Activated CD4-positive, alpha-beta T cell treated with anti-CD3 and anti-CD28 coated beads, Interleukin-2, Interleukin-6, amounts not matched to agents 100 ng/mL and 50 ng/mL, durations not matched to agents 16 hours and 8 hours (primary cell): ENCODE data around the gene IFIT2.
"Not testable (repeated sequence)": the region's sequence is repeated elsewhere in the genome, so short reads cannot be mapped to it uniquely, and the experiment has no call there.

Experiments used
- DNase-seq: peaks from one replicate; pipeline ENCODE4 v3.0.0-alpha.2; 2020

The IFIT2 gene

GRCh38 chr10:89343089-89343767 lies 41.4 kb downstream of the IFIT2 start:
- no peak for DNase-seq

DNA sequence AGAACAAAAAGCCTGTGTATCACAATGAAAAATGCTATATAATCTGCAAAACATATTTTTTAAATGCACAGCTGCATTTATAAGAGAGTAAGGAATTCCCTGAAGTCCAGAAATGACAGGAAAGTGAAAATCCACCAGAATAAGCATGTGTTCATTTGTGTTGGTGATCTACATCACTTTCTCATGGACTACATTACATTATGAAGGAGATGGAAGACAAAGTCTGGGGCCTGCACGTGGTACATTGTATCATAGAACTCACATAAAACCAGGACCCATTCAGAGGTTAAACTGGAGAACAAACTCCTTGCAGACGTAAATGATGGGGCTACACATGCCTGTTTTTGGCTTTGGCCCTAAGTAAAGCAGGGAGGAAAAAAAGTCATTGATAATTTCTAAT lies 42.3 kb downstream of the IFIT2 start:
- no peak for DNase-seq

DNA sequence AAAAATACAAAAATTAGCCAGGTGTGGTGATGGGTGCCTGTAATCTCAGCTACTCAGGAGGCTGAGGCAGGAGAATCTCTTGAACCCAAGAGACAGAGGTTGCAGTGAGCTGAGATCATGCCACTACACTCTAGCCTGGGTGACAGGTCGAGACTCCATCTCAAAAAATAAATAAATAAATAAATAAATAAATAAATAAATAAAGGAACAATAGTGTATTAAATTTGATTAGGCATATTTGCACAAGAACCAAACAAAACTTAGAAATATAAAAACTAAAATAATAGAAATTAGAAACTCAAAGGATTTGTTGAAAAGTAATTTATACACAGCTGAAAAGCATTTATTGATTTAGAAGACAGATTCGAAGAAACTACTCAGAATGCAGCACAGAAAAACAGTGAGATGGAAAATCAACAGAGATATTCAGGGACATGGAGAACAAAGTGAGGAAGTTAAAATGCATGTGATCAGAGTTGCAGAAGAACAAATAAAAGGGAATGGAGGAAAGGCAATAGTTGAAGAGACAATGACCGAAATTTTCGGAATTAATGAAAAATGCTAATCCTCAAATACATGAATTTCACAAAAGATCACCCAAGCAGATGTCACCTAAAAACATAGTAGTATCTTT lies 43.6 kb downstream of the IFIT2 start:
- no peak for DNase-seq

- no peak for DNase-seq
These were observed 44.8 kb downstream of the IFIT2 start for GRCh38 chr10:89346405-89347254.

- no peak for DNase-seq
These were observed 46.0 kb downstream of the IFIT2 start for GRCh38 chr10:89347701-89348457.

DNA sequence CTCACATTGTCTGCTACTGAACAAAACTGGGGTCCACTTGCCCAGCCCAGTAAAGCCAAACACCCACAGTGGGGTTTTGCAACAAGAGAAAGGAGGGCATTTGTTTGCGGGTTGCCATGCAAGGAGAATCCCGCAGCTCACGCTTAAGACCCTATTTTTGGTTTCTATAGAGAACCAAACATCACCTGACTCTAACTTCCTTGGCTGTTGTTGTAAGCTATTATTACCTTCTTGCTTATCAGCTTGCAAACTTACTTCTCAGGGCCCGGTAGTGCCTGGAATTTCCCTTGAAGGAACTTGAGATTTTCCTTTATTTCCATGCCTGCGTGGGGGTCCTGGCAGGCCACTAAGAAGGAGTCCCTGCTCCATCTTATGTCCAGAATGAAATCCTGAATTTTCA lies 46.6 kb downstream of the IFIT2 start:
- DNase-seq: no peak

- no peak for DNase-seq
These were observed 47.1 kb downstream of the IFIT2 start for GRCh38 chr10:89348975-89349374.

GRCh38 chr10:89350631-89351315 lies 48.9 kb downstream of the IFIT2 start:
- not testable (repeated sequence) for DNase-seq

GRCh38 chr10:89351412-89351779 lies 49.5 kb downstream of the IFIT2 start:
- peak; percentile 63 for DNase-seq

DNA sequence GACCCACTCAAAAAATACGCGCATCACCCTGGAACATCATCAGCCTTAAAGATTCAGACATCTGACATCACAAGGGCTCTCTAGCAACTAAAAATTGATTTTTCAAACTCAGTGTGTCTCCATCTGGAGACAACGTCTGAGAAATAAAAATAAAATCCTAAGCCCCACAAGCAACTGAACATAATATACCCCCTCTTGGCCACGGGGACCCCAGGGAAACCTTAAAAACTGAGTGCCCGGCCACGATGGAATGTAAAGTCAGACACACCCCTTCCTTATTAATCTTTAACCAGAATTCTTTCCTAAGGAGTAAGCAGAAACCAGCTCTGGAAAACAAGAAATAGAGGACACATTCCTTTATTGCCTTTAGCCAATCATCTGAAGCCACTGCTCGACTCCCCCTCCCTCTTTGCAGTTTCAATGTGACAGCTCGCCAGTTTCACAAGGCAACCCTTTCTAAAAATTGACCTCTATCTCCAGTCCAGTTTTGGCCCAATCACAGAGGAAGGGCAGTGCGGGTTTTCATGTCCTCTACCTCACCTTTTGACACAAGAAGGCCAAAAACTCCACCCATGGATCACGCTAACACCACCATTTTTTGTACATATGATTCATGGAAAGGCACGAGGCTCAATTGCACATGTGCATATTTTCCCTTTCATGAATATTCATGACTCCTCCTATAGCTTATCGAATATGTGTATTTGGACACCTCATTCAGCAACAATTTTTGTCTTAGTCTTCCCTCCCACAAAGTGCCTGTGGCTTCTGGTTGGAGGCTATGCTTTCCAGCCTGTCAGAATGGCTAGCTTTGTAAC lies 50.1 kb downstream of the IFIT2 start:
- DNase-seq: no peak

- no peak for DNase-seq
These were observed 51.0 kb downstream of the IFIT2 start for GRCh38 chr10:89352802-89353201.

DNA sequence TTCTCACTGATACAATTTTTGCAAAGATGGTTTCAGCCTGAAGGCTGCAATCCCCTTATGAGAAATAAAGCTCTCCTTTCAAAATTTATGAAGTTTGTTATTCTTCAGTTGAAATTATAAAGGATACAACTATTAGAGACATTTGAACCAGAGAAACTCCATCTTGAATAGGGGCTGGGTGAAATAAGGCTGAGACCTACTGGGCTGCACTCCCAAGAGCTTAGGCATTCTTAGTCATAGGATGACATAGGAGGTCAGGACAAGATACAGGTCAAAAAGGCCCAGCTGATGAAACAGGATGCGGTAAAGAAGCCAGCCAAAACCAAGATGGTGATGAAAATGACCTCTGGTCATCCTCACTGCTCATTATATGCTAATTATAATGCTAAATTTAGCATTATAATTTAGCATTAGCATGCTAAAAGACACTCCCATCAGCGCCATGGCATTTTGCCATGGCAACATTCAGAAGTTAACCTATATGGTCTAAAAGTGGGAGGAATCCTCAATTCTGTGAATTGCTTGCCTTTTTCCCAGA lies 53.6 kb downstream of the IFIT2 start:
- DNase-seq: no peak

- DNase-seq: no peak
These were observed 55.2 kb downstream of the IFIT2 start for GRCh38 chr10:89357096-89357495.

DNA sequence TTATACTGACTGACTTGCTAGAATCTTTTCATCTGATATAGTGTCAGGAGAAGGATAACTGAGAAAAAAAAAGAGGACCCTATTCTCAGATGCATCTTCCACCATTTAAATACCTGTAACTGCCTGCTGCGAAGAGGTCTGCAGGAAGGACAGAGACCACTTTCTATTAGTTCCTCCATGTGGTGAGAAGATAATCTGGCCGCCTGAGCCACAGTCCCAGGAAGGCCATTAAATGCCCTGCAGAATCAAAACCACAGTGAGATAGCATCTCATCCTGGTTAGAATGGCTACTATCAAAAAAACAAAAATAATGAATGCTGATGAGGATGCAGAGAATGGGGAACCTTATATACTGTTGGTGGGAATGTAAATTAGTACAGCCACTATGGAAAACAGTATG lies 56.1 kb downstream of the IFIT2 start:
- DNase-seq: no peak
